Brain microvascular endothelial cell (primary cell): ENCODE results near the gene ERC2.

Experiments used
- DNase-seq: peaks from one replicate; pipeline ENCODE4 v3.0.0-alpha.2; 2020
- H3K27ac ChIP-seq: fragments of 250-450 bp; sonication (Bioruptor Pico); 2 replicates; pipeline ENCODE4 v1.5.1; 2020; ENCODE audit warnings: mild to moderate bottlenecking, moderate library complexity
- H3K27me3 ChIP-seq: fragments of 250-450 bp; sonication (Bioruptor Pico); replicated peaks from 2 replicates; pipeline ENCODE4 v1.5.1; 2020; ENCODE audit warnings: mild to moderate bottlenecking
- H3K36me3 ChIP-seq: fragments of 250-450 bp; sonication (Bioruptor Pico); replicated peaks from 2 replicates; pipeline ENCODE4 v1.5.1; 2020; ENCODE audit warnings: mild to moderate bottlenecking
- H3K4me3 ChIP-seq: 2 replicates; pipeline ENCODE4 v1.5.1; 2011; ENCODE audit warnings: low read depth, mild to moderate bottlenecking, control low read depth, low read length, moderate library complexity
- CTCF ChIP-seq: IDR thresholded peaks from 2 replicates; pipeline ENCODE4 v1.5.1; 2011; ENCODE audit warnings: low read depth, mild to moderate bottlenecking, moderate library complexity, low read length, control low read depth, inconsistent platforms; ENCODE audit errors: missing control alignments
- in situ Hi-C: cut with HindIII; loops from 2 replicates; pipeline ENCODE4 v1.10.0; 2017; ENCODE audit warnings: low sequenced_read_pairs, low pct_ligation_motif_present

The ERC2 gene

DNA sequence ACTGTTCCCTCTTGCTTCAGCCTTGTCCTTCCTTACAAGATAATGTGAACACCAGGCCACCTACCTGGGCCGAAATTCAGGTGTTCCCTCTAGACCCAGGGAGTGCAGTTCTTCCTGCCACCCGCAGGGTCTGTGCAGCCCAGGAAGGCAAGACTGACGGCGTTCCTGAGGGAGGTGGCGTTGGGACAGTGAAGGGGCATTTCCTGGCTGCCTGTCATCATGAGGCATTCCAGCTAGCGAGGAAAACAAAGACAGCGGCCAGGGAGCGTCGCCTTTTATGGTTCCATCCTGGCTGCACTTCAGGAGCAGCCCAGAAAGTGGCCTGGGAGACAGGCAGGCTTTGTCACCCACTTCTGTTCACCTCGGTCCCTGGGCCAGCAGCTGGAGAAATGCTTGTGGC, 896.4 kb downstream of the ERC2 start:
- H3K27me3 ChIP-seq: no peaks in the 10 kb centered on the region
- no peak for DNase-seq
- in situ Hi-C loops: no loop called here
- no peak overlapping the region for H3K4me3 ChIP-seq
- no peaks in the 10 kb centered on the region for H3K36me3 ChIP-seq
- H3K27ac ChIP-seq: no peak overlapping the region
- peak; percentile 52 for TF ChIP-seq CTCF

GRCh38 chr3:55571216-55571813, 897.0 kb downstream of the ERC2 start:
- no peak for DNase-seq
- Histone ChIP-seq H3K36me3 (no peaks in the 10 kb centered on the region), H3K4me3 (no peak overlapping the region), H3K27me3 (no peaks in the 10 kb centered on the region), H3K27ac (no peak overlapping the region)
- in situ Hi-C loops: no loop called here
- TF ChIP-seq CTCF: no peak

GRCh38 chr3:55570271-55570711, 898.0 kb downstream of the ERC2 start:
- Histone ChIP-seq H3K27me3 (no peaks in the 10 kb centered on the region), H3K4me3 (no peak overlapping the region), H3K27ac (no peak overlapping the region), H3K36me3 (no peaks in the 10 kb centered on the region)
- no peak for TF ChIP-seq CTCF
- in situ Hi-C loops: no loop called here
- no peak for DNase-seq

- Histone ChIP-seq H3K27ac (no peak overlapping the region), H3K36me3 (no peaks in the 10 kb centered on the region), H3K4me3 (no peak overlapping the region), H3K27me3 (no peaks in the 10 kb centered on the region)
- DNase-seq: no peak
- in situ Hi-C loops: no loop called here
- TF ChIP-seq CTCF: no peak
These were observed 899.2 kb downstream of the ERC2 start for GRCh38 chr3:55569033-55569599.

- in situ Hi-C loops: no loop called here
- no peak for TF ChIP-seq CTCF
- no peak for DNase-seq
- no peak overlapping the region for H3K4me3 ChIP-seq
- H3K36me3 ChIP-seq: no peaks in the 10 kb centered on the region
- H3K27ac ChIP-seq: no peak overlapping the region
- H3K27me3 ChIP-seq: no peaks in the 10 kb centered on the region
These were observed 900.7 kb downstream of the ERC2 start for GRCh38 chr3:55567615-55568014.

DNA sequence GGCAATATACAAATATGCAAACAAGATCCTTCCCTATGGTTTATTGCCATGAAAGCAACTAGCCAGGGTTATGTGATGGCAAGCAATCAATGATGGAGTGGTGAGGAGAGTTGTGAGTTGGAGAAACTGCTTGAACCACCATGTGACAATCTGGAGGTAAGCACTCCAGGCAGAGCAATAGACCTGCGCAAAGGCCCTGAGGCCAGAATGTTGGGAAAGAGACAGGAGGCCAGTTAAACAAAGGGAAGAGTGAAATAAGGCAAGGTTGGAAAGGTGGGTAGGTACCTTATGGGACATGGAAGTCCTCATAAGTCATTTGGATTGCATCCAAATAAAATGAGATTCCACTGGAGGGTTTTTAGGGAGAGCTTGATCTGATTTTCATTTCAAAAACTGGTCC, 901.1 kb downstream of the ERC2 start:
- in situ Hi-C loops: no loop called here
- no peak for DNase-seq
- no peak for TF ChIP-seq CTCF
- no peaks in the 10 kb centered on the region for H3K36me3 ChIP-seq
- H3K27ac ChIP-seq: no peak overlapping the region
- no peaks in the 10 kb centered on the region for H3K27me3 ChIP-seq
- H3K4me3 ChIP-seq: no peak overlapping the region
